ENCODE measurements around the gene BANF2. TPM values are rescaled to one million over a fixed set of nuclear protein-coding genes. Genes with fewer than 3 reads are reported as not detected.

BANF2 gene
- total and polyA plus RNA-seq, 3 donors from 2014 or later, result 29.5 to 133 (median 60.2) TPM

- no peak overlapping the region for H3K4me3 ChIP-seq
- TF ChIP-seq POLR2A (IDR thresholded peaks at IDR 0.05), result no peak
- TF ChIP-seq, protein P1, sequence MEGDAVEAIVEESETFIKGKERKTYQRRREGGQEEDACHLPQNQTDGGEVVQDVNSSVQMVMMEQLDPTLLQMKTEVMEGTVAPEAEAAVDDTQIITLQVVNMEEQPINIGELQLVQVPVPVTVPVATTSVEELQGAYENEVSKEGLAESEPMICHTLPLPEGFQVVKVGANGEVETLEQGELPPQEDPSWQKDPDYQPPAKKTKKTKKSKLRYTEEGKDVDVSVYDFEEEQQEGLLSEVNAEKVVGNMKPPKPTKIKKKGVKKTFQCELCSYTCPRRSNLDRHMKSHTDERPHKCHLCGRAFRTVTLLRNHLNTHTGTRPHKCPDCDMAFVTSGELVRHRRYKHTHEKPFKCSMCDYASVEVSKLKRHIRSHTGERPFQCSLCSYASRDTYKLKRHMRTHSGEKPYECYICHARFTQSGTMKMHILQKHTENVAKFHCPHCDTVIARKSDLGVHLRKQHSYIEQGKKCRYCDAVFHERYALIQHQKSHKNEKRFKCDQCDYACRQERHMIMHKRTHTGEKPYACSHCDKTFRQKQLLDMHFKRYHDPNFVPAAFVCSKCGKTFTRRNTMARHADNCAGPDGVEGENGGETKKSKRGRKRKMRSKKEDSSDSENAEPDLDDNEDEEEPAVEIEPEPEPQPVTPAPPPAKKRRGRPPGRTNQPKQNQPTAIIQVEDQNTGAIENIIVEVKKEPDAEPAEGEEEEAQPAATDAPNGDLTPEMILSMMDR (IDR thresholded peaks at IDR 0.05), result no peak
- DNase-seq, result no peak
- 81 to 86% methylated on average over 14 of the region's 14 CpGs for WGBS, 2 donors
- H3K4me1 ChIP-seq, result no peaks in the 10 kb centered on the region
- H3K27me3 ChIP-seq, result no peaks in the 10 kb centered on the region
- H3K9me3 ChIP-seq, result no peaks in the 10 kb centered on the region
- intact Hi-C loops (cut with DNase I; ENCODE audit: low total_unique reads), result no loop called here
- H3K36me3 ChIP-seq (ENCODE audit: low read depth, missing control alignments), result no peaks in the 10 kb centered on the region
- H3K27ac ChIP-seq, result no peak overlapping the region
Observed at GRCh38 chr20:17722493-17723300, 22.9 kb downstream of the BANF2 start.

- Histone ChIP-seq H3K9me3 (no peaks in the 10 kb centered on the region), H3K27ac (no peak overlapping the region), H3K4me3 (no peak overlapping the region), H3K36me3 (ENCODE audit: low read depth, missing control alignments) (no peaks in the 10 kb centered on the region), H3K4me1 (no peaks in the 10 kb centered on the region), H3K27me3 (no peaks in the 10 kb centered on the region)
- 91 to 93% methylated on average over 5 of the region's 5 CpGs for WGBS, 2 donors
- intact Hi-C loops (cut with DNase I; ENCODE audit: low total_unique reads), result no loop called here
- DNase-seq, result no peak
- TF ChIP-seq POLR2A (IDR thresholded peaks at IDR 0.05), result no peak
- TF ChIP-seq, protein P1 (IDR thresholded peaks at IDR 0.05), result no peak
Observed at GRCh38 chr20:17723301-17723691, 23.5 kb downstream of the BANF2 start.

DNA sequence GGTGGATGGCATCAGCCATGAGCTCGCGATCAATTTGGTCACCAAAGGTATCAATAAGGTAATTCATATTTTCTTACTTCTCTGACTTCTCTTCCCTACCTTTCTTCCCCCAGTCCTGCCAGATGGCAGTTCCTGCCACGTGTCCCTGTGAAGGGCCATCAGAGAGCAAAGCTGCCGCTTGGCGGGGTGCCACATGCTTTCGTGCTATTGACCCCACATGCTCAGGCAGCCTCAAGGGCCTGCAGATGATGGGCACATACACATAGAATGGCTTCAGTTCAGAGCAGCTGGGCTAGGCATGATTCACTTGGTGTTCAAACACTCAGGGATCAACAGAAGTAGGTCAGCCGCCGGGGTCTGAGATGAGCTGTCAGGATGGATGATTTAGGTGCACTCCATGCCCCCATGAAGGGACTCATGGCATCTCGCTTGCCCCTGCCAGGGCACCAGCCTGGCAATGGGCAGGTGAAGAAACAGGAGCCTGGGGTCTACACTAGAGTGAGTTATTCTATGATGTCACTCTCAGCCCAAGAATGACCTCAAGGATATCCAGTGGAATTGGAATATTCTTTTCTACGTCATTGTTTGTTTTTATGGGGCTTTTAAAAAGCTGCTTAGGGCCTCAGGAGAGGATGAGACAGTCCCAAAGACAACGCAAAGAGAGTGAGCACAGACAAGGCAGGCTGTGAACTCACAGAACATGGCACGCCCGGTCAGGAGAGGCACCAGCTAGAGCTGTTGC is 25.5 kb downstream of the BANF2 start:
- no peak overlapping the region for H3K4me3 ChIP-seq
- H3K36me3 ChIP-seq (ENCODE audit: low read depth, missing control alignments), result no peaks in the 10 kb centered on the region
- H3K4me1 ChIP-seq, result no peaks in the 10 kb centered on the region
- intact Hi-C loops (cut with DNase I; ENCODE audit: low total_unique reads), result no loop called here
- H3K9me3 ChIP-seq, result no peaks in the 10 kb centered on the region
- 91 to 96% methylated on average over 12 to 13 of the region's 13 CpGs for WGBS, 2 donors
- H3K27ac ChIP-seq, result no peak overlapping the region
- TF ChIP-seq, protein P1 (IDR thresholded peaks at IDR 0.05), result no peak
- no peak for TF ChIP-seq POLR2A (IDR thresholded peaks at IDR 0.05)
- H3K27me3 ChIP-seq, result no peaks in the 10 kb centered on the region
- no peak for DNase-seq

- Histone ChIP-seq H3K9me3 (no peaks in the 10 kb centered on the region), H3K4me1 (no peaks in the 10 kb centered on the region), H3K27me3 (no peaks in the 10 kb centered on the region), H3K4me3 (no peak overlapping the region), H3K36me3 (ENCODE audit: low read depth, missing control alignments) (no peaks in the 10 kb centered on the region), H3K27ac (no peak overlapping the region)
- no peak for TF ChIP-seq POLR2A (IDR thresholded peaks at IDR 0.05)
- TF ChIP-seq, protein P1 (IDR thresholded peaks at IDR 0.05), result no peak
- 65 to 81% methylated on average over 4 of the region's 4 CpGs for WGBS, 2 donors
- DNase-seq, result no peak
- intact Hi-C loops (cut with DNase I; ENCODE audit: low total_unique reads), result no loop called here
Observed at GRCh38 chr20:17726902-17727301, 27.1 kb downstream of the BANF2 start.

Measured in testis (tissue), 3 donors.